Immature natural killer cell (primary cell): ENCODE results near the gene IFT57. TPM values are rescaled to one million over a fixed set of nuclear protein-coding genes. Genes with fewer than 3 reads are reported as not detected.
A peak's percentile ranks its signal among the peaks of the same experiment; 100 is the strongest.

Experiments used
- DNase-seq, 3 donors: peaks; one replicate each; pipeline ENCODE4 v3.0.0; 2022; ENCODE audit warnings: mixed read lengths in 1 of 3
- H3K27ac Mint-ChIP-seq, 6 donors: one replicate each; pipeline ENCODE4 v1.8.0; 2020; ENCODE audit warnings: mixed read lengths in 6 of 6, mild to moderate bottlenecking in 5 of 6, inconsistent platforms in 4 of 6, moderate library complexity in 3 of 6
- H3K27me3 Mint-ChIP-seq, 3 donors: one replicate each; pipeline ENCODE4 v1.8.0; 2020 to 2021; ENCODE audit warnings: low read depth in 3 of 3, mild to moderate bottlenecking in 3 of 3, mixed read lengths in 3 of 3, moderate library complexity in 3 of 3, inconsistent platforms in 1 of 3
- H3K36me3 Mint-ChIP-seq, 3 donors: one replicate each; pipeline ENCODE4 v1.8.0; 2020; ENCODE audit warnings: mixed read lengths in 3 of 3, inconsistent platforms in 2 of 3, mild to moderate bottlenecking in 2 of 3
- H3K4me1 Mint-ChIP-seq, 2 donors: one replicate each; pipeline ENCODE4 v1.8.0; 2020; ENCODE audit warnings: inconsistent platforms in 2 of 2, mild to moderate bottlenecking in 2 of 2, mixed read lengths in 2 of 2, moderate library complexity in 1 of 2
- H3K4me3 Mint-ChIP-seq, 5 donors: one replicate each; pipeline ENCODE4 v1.8.0; 2020; ENCODE audit warnings: mild to moderate bottlenecking in 5 of 5, mixed read lengths in 5 of 5, inconsistent platforms in 3 of 5, moderate library complexity in 3 of 5
- H3K9me3 Mint-ChIP-seq, 6 donors: one replicate each; pipeline ENCODE4 v1.8.0; 2020; ENCODE audit warnings: mild to moderate bottlenecking in 6 of 6, mixed read lengths in 6 of 6, inconsistent platforms in 4 of 6, moderate library complexity in 3 of 6
- polyA plus RNA-seq, 3 donors: library from polyadenylated mRNA; unstranded; fragments of 300-500 nt; fragmentation: Illumina TruSeq; gene quantifications; one replicate each; pipeline ENCODE4 v1.2.3, GENCODE V29; 2021

The IFT57 gene
- polyA plus RNA-seq, 3 donors from 2014 or later: 10.8 to 28.9 (median 22.6) TPM

DNA sequence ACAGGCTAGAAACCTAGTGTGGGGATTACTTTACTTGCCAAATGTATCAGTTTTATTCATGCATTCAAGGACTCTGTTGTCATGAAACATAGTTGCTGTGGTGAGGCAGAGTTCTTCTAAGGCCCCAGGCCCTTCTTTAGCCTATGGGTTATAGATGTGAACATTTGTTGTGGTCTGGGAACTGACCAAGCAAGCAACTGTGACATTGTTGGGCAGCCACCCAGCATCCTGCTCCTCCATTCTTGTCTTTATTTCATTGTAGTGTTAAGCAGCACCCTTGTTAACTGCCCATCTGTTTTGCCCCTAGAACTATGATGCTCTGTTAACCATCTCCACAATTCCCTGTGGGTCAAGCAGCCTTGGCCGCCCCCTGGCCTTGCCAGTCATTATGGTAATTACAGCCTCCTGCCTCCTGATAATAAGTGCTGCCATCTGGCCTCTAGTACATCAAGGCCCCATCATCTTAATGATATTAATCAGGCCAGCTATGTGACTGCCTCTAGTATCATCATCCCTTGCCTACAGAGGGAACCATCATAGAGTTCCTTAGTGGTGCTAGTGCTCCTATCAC is 12.2 kb upstream of the IFT57 start:
- DNase-seq: peak in 1 of 3 donors; percentile 26
- Mint-ChIP-seq H3K4me3 (no peak overlapping the region), H3K4me1 (no peaks in the 10 kb centered on the region), H3K36me3 (peaks cover 0 to 4% (median 0%) of the 10 kb centered on the region in 3 donors), H3K9me3 (no peaks in the 10 kb centered on the region), H3K27me3 (no peaks in the 10 kb centered on the region), H3K27ac (no peak overlapping the region)

DNA sequence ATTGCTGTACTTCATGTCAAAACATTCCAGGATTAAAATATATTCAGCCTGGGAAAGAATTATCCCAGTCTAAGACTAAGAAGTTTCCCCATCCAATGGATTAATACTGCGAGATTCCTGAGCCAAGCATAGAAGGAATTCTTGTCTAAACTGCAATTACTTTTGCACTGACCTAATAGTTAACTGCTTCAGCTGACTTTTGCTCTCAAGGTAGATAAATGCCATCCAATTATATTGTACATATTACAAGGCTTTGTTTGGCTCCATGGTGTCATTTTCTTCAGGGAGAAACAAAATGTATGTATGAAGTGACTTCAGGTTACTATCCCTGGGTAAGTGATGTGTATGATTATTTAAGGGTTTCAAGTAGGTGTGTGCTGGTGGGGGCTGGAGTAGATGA is 6.1 kb upstream of the IFT57 start:
- Mint-ChIP-seq H3K4me1 (peaks cover 12 to 13% of the 10 kb centered on the region in 2 donors), H3K27ac (no peak overlapping the region), H3K4me3 (no peak overlapping the region), H3K9me3 (no peaks in the 10 kb centered on the region), H3K27me3 (peaks cover 0 to 2% (median 0%) of the 10 kb centered on the region in 3 donors), H3K36me3 (no peaks in the 10 kb centered on the region)
- no peak for DNase-seq

DNA sequence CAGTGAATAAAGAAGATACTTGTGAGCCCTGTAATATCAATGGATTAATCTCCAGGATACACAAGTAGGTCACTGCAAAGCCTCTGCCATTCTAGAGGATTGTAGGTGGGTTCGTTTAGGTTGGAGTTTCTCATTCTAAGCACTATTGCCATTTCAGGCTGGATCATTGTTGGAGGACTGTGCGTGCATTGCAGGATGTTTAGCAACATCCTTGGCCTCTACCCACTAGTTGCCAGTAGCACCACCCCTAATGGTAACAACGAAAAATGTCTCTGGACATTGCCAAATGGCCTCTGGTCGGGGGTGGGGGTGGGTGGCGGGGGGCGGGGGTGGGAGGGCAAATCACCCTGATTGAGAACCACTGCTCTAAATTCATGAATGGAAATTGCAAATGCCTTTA is 4.9 kb upstream of the IFT57 start:
- H3K4me3 Mint-ChIP-seq: no peak overlapping the region
- H3K27ac Mint-ChIP-seq: no peak overlapping the region
- peaks cover 5 to 7% (median 5%) of the 10 kb centered on the region in 3 donors for H3K27me3 Mint-ChIP-seq
- H3K36me3 Mint-ChIP-seq: no peaks in the 10 kb centered on the region
- peaks cover 24 to 25% of the 10 kb centered on the region in 2 donors for H3K4me1 Mint-ChIP-seq
- no peaks in the 10 kb centered on the region for H3K9me3 Mint-ChIP-seq
- no peak for DNase-seq

DNA sequence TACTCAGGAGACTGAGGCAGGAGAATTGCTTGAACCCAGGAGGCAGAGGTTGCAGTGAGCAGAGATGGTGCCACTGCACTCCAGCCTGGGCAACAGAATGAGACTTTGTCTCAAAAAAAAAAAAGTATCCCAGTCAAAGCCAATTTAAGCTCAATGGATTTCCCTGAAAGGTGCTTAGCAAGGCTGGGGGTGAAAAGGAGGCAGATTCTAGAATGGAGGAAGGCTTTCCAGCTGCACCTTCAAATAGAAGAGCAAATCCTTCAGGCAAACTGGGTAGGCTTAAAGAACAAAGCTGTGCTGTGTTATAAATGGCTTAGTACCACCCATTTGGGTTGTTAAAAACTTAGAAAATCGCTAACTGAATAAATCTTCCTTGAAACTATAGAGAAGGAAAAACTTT is 3.0 kb upstream of the IFT57 start:
- H3K27me3 Mint-ChIP-seq: peaks cover 8 to 15% (median 9%) of the 10 kb centered on the region in 3 donors
- H3K9me3 Mint-ChIP-seq: no peaks in the 10 kb centered on the region
- H3K4me1 Mint-ChIP-seq: peaks cover 41 to 44% of the 10 kb centered on the region in 2 donors
- no peak for DNase-seq
- no peaks in the 10 kb centered on the region for H3K36me3 Mint-ChIP-seq
- H3K27ac Mint-ChIP-seq: peak overlapping the region in 1 of 6 donors; percentile 21
- peak overlapping the region in 1 of 5 donors; percentile 39 for H3K4me3 Mint-ChIP-seq

DNA sequence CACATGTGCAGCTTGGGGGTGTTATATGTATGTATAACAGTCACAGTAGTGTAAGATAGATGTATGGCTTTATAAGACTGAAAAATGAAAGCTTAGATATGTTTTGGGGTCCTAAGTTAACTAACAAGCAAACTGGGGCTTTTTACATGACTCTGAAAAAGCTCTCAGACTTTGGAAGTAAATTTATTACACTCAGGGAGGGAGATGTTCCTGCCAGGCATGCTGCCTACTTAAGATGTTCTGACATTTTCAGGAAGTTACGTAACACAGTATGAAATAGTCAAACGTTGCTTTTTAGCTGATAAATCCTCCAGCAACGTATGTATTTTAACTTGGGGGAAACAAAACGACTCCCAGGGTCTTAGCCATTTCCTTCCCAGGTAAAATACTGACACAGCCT is 1.7 kb upstream of the IFT57 start:
- Mint-ChIP-seq H3K27me3 (peaks cover 8 to 15% (median 9%) of the 10 kb centered on the region in 3 donors), H3K27ac (peak overlapping the region; percentile 98 to 100 (median 99))

DNA sequence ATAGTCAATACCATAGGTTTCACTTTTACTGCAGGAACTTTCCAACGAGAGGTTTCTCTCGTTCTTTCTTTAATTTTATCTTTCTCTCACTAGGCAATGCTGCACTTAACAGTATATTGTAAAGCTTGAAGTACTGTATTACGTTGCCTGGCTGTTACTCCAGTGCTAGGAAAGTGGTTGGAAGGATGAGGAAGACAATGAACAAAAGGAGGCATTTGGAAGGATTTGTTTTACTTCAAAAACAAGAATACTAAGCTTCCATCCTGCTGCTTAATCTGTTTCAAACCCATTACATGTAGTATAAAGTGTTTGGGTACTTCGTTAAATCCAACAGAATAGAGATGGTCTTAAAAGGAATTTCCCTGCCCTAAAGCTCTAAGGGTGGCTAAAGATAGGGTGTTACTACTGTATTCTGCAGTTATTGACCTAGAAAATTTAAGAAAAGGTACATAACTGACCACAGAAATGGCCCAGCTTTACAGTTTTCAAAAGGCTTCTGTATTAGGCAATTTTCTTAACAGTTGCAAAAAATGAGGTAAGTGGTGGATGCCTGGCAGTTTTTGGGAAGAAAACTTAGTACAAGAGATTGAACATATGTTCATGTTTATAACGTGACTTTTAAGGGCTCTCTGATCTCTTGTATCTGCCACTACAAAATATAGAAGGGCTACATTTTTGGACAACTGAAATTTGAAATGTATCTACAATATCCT is 785 bp upstream of the IFT57 start:
- H3K27me3 Mint-ChIP-seq: peaks cover 8 to 15% (median 9%) of the 10 kb centered on the region in 3 donors
- peaks cover 43 to 47% of the 10 kb centered on the region in 2 donors for H3K4me1 Mint-ChIP-seq
- peak overlapping the region; percentile 95 to 99 (median 99) for H3K4me3 Mint-ChIP-seq
- no peaks in the 10 kb centered on the region for H3K36me3 Mint-ChIP-seq
- peak overlapping the region; percentile 98 to 100 (median 99) for H3K27ac Mint-ChIP-seq
- H3K9me3 Mint-ChIP-seq: no peaks in the 10 kb centered on the region
- no peak for DNase-seq

More for the DNA sequence above, 1.7 kb upstream of the IFT57 start:
- Mint-ChIP-seq H3K4me1 (peaks cover 43 to 47% of the 10 kb centered on the region in 2 donors), H3K36me3 (no peaks in the 10 kb centered on the region), H3K9me3 (no peaks in the 10 kb centered on the region), H3K4me3 (peak overlapping the region; percentile 9 to 99 (median 97))
- peak in 1 of 3 donors; percentile 14 for DNase-seq

DNA sequence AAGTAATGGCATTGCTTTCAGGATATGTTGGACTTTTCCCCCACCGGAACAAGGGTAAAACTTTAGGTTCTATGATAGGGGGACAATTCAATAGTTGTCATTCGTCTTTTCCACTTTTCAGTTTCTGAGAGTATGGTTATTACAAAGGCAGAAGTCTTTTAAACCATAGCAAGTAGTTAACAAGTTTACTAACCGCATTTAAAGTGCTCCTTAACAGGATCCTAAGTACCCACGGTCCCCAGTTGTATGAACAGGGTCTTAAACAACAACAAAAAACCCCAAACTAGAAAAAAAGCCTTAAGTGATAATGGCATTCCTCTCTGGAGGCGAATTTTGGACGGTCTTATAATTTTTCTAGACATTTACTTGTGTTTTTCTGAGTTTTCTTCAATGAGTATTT is 831 bp downstream of the IFT57 start:
- Mint-ChIP-seq H3K4me1 (peaks cover 43 to 50% of the 10 kb centered on the region in 2 donors), H3K4me3 (peak overlapping the region; percentile 95 to 99 (median 99)), H3K27ac (peak overlapping the region; percentile 98 to 100 (median 99)), H3K36me3 (peaks cover 6 to 7% (median 7%) of the 10 kb centered on the region in 3 donors), H3K9me3 (no peaks in the 10 kb centered on the region), H3K27me3 (peaks cover 7 to 15% (median 8%) of the 10 kb centered on the region in 3 donors)
- peak in 2 of 3 donors; percentile 13 for DNase-seq

DNA sequence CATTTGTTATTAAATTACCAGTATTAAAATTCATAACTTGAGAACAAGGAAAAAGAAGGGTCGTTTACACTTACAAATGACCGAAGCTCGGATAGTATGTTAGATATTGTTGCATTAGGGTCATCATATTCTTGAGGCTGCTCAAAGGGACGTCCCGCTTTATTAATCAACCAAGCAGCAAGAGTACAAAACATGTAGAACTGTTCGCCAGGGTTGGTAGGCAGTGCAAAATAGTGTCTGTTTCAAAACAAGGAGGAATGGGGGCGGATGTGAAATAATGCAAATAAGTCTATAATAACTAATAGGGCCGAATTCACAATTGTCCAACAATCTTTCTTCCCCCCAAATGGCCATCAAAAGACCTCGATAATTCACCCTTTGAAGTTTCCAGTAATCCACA is 2.9 kb downstream of the IFT57 start:
- Mint-ChIP-seq H3K4me3 (no peak overlapping the region), H3K36me3 (peaks cover 9 to 12% (median 11%) of the 10 kb centered on the region in 3 donors), H3K4me1 (peaks cover 47 to 56% of the 10 kb centered on the region in 2 donors), H3K27ac (peak overlapping the region in 4 of 6 donors; percentile 60 to 100 (median 81)), H3K9me3 (no peaks in the 10 kb centered on the region), H3K27me3 (peaks cover 7 to 15% (median 8%) of the 10 kb centered on the region in 3 donors)
- DNase-seq: no peak

DNA sequence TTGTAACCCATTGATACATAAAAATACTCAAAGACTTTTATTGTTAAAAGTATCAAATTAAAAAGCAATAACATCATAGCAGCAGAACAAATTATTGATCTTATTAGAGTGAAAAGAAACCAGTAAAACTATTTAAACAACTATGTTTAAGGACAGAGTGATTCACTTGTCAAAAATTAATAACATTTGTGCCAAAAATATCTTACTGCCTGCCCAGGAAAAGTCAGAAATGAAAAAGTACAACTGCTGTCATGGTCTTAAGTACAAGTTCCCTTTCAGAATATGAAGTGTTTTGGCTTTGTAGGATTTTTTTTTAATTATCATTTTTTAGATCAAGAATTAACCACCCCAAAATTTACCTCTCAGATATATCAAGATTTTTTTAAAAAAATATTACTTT is 3.4 kb downstream of the IFT57 start:
- no peak for DNase-seq
- Mint-ChIP-seq H3K4me3 (no peak overlapping the region), H3K36me3 (peaks cover 11 to 16% (median 14%) of the 10 kb centered on the region in 3 donors), H3K4me1 (peaks cover 42 to 51% of the 10 kb centered on the region in 2 donors), H3K27me3 (peaks cover 7 to 15% (median 8%) of the 10 kb centered on the region in 3 donors), H3K27ac (no peak overlapping the region), H3K9me3 (no peaks in the 10 kb centered on the region)

DNA sequence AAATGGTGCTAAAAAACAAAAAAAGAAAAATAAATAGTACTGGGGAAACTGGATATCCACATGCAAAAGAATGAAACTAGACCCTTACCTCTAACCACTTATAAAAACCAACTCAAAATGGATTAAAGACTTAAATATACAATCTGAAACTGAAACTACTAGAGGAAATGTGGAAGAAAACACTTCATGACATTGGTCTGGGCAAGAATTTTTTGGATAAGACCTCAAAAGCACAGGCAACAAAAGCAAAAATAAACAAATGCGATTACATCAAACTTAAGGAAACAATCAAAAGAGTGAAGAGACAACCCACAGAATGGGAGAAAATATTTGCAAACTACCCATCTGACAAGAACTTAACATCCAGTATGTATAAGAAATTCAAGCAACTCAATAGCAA is 6.4 kb downstream of the IFT57 start:
- H3K4me3 Mint-ChIP-seq: peak overlapping the region in 2 of 5 donors; percentile 8 to 68
- H3K36me3 Mint-ChIP-seq: peaks cover 25 to 35% (median 31%) of the 10 kb centered on the region in 3 donors
- H3K9me3 Mint-ChIP-seq: no peaks in the 10 kb centered on the region
- DNase-seq: no peak
- peak overlapping the region in 4 of 6 donors; percentile 1 to 73 (median 34) for H3K27ac Mint-ChIP-seq
- H3K27me3 Mint-ChIP-seq: no peaks in the 10 kb centered on the region
- peaks cover 13 to 22% of the 10 kb centered on the region in 2 donors for H3K4me1 Mint-ChIP-seq

DNA sequence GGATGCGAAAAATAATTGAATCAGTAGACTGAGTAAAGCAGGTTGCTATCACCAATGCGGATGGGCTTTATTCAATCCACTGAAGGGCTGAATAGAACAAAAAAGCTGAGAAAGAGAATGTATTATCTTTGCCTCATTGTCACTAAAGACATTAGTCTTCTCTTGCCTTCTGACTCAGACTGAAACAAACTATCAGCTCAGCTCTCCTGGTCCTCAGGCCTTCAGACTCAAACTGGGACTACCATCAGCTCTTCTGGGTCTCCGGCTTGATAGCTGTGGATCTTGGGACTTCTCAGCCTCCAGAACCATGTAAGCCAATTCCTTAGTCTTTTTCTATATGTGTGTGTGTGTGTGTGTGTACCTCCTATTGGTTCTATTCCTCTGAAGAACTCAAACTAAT is 12.6 kb downstream of the IFT57 start:
- no peak overlapping the region for H3K4me3 Mint-ChIP-seq
- no peaks in the 10 kb centered on the region for H3K27me3 Mint-ChIP-seq
- H3K27ac Mint-ChIP-seq: peak overlapping the region in 2 of 6 donors; percentile 19 to 25
- no peaks in the 10 kb centered on the region for H3K9me3 Mint-ChIP-seq
- no peak for DNase-seq
- no peaks in the 10 kb centered on the region for H3K4me1 Mint-ChIP-seq
- H3K36me3 Mint-ChIP-seq: peaks cover 21 to 30% (median 25%) of the 10 kb centered on the region in 3 donors

DNA sequence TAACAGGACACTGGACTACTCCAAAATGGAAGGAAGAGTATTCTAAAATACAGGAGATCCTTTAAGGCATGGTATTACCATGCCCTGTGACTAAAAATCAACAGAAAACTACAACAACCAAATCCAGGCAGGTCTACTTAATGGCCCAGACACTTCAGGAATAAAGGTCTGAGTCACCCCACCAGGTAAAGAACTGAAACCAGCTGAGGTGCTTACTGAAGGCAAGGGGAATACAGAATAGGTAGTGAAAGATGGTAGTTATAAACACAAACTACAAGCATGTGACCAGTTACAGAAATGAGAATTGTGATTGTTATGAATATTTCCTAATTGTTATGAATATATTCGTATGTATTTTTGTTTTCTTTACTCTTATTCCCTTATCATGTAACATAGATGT is 13.4 kb downstream of the IFT57 start:
- no peak overlapping the region for H3K4me3 Mint-ChIP-seq
- no peak overlapping the region for H3K27ac Mint-ChIP-seq
- no peaks in the 10 kb centered on the region for H3K9me3 Mint-ChIP-seq
- peaks cover 0 to 2% (median 0%) of the 10 kb centered on the region in 3 donors for H3K27me3 Mint-ChIP-seq
- H3K4me1 Mint-ChIP-seq: no peaks in the 10 kb centered on the region
- DNase-seq: no peak
- H3K36me3 Mint-ChIP-seq: peaks cover 21 to 28% (median 27%) of the 10 kb centered on the region in 3 donors

DNA sequence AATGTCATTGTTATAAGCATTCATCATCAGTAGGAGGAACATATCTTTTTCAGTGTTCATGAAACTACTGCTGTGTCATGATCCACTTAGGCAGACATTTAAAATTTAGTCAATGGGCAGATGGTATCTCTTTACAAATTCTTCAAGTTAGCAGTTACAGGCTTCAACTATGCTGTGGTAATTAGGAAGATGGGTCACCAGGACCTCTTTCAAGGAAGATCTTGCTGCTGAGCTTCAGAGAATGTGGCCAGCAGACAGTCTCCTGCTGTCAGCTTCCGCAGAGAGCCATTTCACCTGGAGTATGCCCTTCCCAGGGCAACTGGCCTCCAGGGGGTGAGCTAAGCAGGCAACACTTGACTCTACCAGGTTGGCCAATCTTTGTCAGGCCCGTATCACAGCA is 19.4 kb downstream of the IFT57 start:
- peaks cover 5 to 15% of the 10 kb centered on the region in 2 donors for H3K4me1 Mint-ChIP-seq

DNA sequence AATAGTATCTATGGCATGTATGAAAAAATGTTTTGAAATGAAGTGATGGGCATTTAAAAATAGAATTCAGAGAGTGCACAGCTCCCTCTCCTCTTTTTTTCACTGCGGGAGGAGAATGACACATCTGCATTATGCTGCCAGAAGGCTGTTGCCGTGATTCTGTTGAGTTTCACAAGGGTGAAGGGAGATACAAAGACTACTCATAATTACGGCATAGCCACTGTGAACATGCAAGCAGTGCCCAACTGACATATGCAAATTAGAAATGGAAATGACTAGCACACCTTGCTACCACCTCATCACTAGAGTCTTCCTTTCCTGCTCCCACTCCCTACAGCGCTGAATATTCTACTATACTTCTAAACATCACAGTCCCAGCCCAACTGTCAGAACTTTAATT is 20.1 kb downstream of the IFT57 start:
- Mint-ChIP-seq H3K27me3 (peaks cover 0 to 2% (median 1%) of the 10 kb centered on the region in 3 donors), H3K4me1 (peaks cover 5 to 15% of the 10 kb centered on the region in 2 donors), H3K4me3 (no peak overlapping the region), H3K9me3 (no peaks in the 10 kb centered on the region), H3K27ac (peak overlapping the region in 1 of 6 donors; percentile 36), H3K36me3 (peaks cover 3 to 17% (median 12%) of the 10 kb centered on the region in 3 donors)
- DNase-seq: no peak

More for the DNA sequence above, 19.4 kb downstream of the IFT57 start:
- no peak overlapping the region for H3K27ac Mint-ChIP-seq
- H3K36me3 Mint-ChIP-seq: peaks cover 3 to 17% (median 12%) of the 10 kb centered on the region in 3 donors
- no peak for DNase-seq
- peaks cover 0 to 2% (median 1%) of the 10 kb centered on the region in 3 donors for H3K27me3 Mint-ChIP-seq
- H3K9me3 Mint-ChIP-seq: no peaks in the 10 kb centered on the region
- H3K4me3 Mint-ChIP-seq: no peak overlapping the region
